T47D (cell line): Measurements from ENCODE around the gene NT5C3A.

Experiments
- DNase-seq, 2 experiments: peaks; one replicate each; pipeline versions ENCODE4 v3.0.0 to v3.0.0-alpha.2; 2011 to 2012; ENCODE audit warnings: low read depth in 1 of 2, low spot score in 1 of 2
- JUND ChIP-seq: IDR thresholded peaks from 2 replicates; pipeline ENCODE4 v1.6.1; 2012; ENCODE audit warnings: low read depth
- in situ Hi-C: cut with HindIII; loops from 2 replicates; pipeline ENCODE4 v1.10.0; 2016; ENCODE audit warnings: low sequenced_read_pairs, low pct_unique_long_range_greater_than_20kb

NT5C3A gene

GRCh38 chr7:33091641-33092191, 29.1 kb upstream of the NT5C3A start:
- no peak for TF ChIP-seq JUND
- DNase-seq = no peak
- in situ Hi-C loops = no loop called here

GRCh38 chr7:33091111-33091531, 28.5 kb upstream of the NT5C3A start:
- no peak for TF ChIP-seq JUND
- in situ Hi-C loops = no loop called here
- DNase-seq = no peak

- TF ChIP-seq JUND = no peak
- DNase-seq = no peak
- in situ Hi-C loops = no loop called here
Measured at GRCh38 chr7:33089142-33089541, 26.6 kb upstream of the NT5C3A start.

GRCh38 chr7:33087858-33088257, 25.3 kb upstream of the NT5C3A start:
- in situ Hi-C loops = no loop called here
- no peak for DNase-seq
- no peak for TF ChIP-seq JUND

- in situ Hi-C loops = no loop called here
- no peak for TF ChIP-seq JUND
- no peak for DNase-seq
Measured at GRCh38 chr7:33087356-33087755, 24.8 kb upstream of the NT5C3A start.

GRCh38 chr7:33079763-33080690, 17.5 kb upstream of the NT5C3A start:
- in situ Hi-C loops = no loop called here
- no peak for TF ChIP-seq JUND
- no peak for DNase-seq

- no peak for DNase-seq
- no peak for TF ChIP-seq JUND
- in situ Hi-C loops = no loop called here
Measured at GRCh38 chr7:33079096-33079495, 16.5 kb upstream of the NT5C3A start.

GRCh38 chr7:33076737-33077136, 14.2 kb upstream of the NT5C3A start:
- in situ Hi-C loops = no loop called here
- DNase-seq = no peak
- TF ChIP-seq JUND = no peak

GRCh38 chr7:33075818-33076518, 13.4 kb upstream of the NT5C3A start:
- in situ Hi-C loops = no loop called here
- no peak for DNase-seq
- TF ChIP-seq JUND = no peak

- in situ Hi-C loops = no loop called here
- no peak for TF ChIP-seq JUND
Measured at GRCh38 chr7:33073243-33073642, 10.7 kb upstream of the NT5C3A start.

GRCh38 chr7:33072471-33072870, 9.9 kb upstream of the NT5C3A start:
- TF ChIP-seq JUND = no peak
- DNase-seq = peak in 1 of 2 experiments; percentile 10
- in situ Hi-C loops = no loop called here

More at GRCh38 chr7:33073243-33073642, 10.7 kb upstream of the NT5C3A start:
- no peak for DNase-seq

- in situ Hi-C loops = no loop called here
- TF ChIP-seq JUND = no peak
- DNase-seq = no peak
Measured at GRCh38 chr7:33070831-33071230, 8.3 kb upstream of the NT5C3A start.

GRCh38 chr7:33070277-33070676, 7.7 kb upstream of the NT5C3A start:
- in situ Hi-C loops = no loop called here
- peak in 1 of 2 experiments; percentile 16 for DNase-seq
- no peak for TF ChIP-seq JUND
